ENCODE data around the gene NOL3. TPM values are rescaled to one million over a fixed set of nuclear protein-coding genes. Genes with fewer than 3 reads are reported as not detected.

Gene NOL3
- total RNA-seq, 1 experiment from 2014 or later, result 91.6 TPM

GRCh38 chr16:67156143-67156844 is 14.0 kb upstream of the NOL3 start:
- TF ChIP-seq EZH2phosphoT487 (IDR thresholded peaks at IDR 0.05; ENCODE audit: borderline replicate concordance, low read length) (no peak), EZH2 (IDR thresholded peaks at IDR 0.05; ENCODE audit: low read length, unreplicated experiment) (no peak), CTCF (conservative IDR thresholded peaks at IDR 0.05; ENCODE audit: low read depth, low read length) (no peak)
- Histone ChIP-seq H4K20me1 (ENCODE audit: low read length) (no peaks in the 10 kb centered on the region), H3K4me1 (ENCODE audit: insufficient read depth, low read length) (peaks cover 13% of the 10 kb centered on the region), H3K36me3 (ENCODE audit: low read depth, low read length) (no peaks in the 10 kb centered on the region), H3K4me2 (ENCODE audit: low read length) (no peak overlapping the region), H3K27me3 (ENCODE audit: low read length) (no peaks in the 10 kb centered on the region), H2AFZ (ENCODE audit: low read length) (no peak overlapping the region), H3K27ac (ENCODE audit: low read length) (no peak overlapping the region), H3F3A (ENCODE audit: low read length, unreplicated experiment) (no peaks in the 10 kb centered on the region), H3K79me2 (ENCODE audit: low read length) (no peaks in the 10 kb centered on the region), H3K9ac (ENCODE audit: low read length) (no peak overlapping the region), H3K4me3 (ENCODE audit: low read length) (no peak overlapping the region), H3K9me2 (replicated peaks; ENCODE audit: low read length) (no peaks in the 10 kb centered on the region), H3K9me3 (ENCODE audit: low read length) (no peaks in the 10 kb centered on the region)
- POLR2A ChIA-PET (ENCODE audit: unreplicated experiment), result interaction anchor here (0.5 kb wide), 1 partner anchor 1579 kb away, joined by 6 read pairs; no protein-coding TSS in a partner anchor
- ATAC-seq (no peak), DNase-seq (no peak)
- intact Hi-C loops (cut with micrococcal nuclease), result loop anchor here (5.0 kb wide), 1 partner anchor 204 kb away; no protein-coding TSS in a partner anchor
- CTCF ChIA-PET, result no interaction called here
- BruUV-seq (replicated peaks), result no TSS peak

- ChIA-PET CTCF (interaction anchor here (0.5 kb wide), 1 partner anchor 13 kb away, joined by 3 read pairs; the partner anchor contains the start of gene NOL3), POLR2A (ENCODE audit: unreplicated experiment) (interaction anchor here (0.5 kb wide), 1 partner anchor 1580 kb away, joined by 6 read pairs; no protein-coding TSS in a partner anchor)
- Histone ChIP-seq H3K9me2 (replicated peaks; ENCODE audit: low read length) (no peaks in the 10 kb centered on the region), H2AFZ (ENCODE audit: low read length) (no peak overlapping the region), H3K27ac (ENCODE audit: low read length) (no peak overlapping the region), H3K9ac (ENCODE audit: low read length) (no peak overlapping the region), H4K20me1 (ENCODE audit: low read length) (no peaks in the 10 kb centered on the region), H3K27me3 (ENCODE audit: low read length) (no peaks in the 10 kb centered on the region), H3F3A (ENCODE audit: low read length, unreplicated experiment) (no peaks in the 10 kb centered on the region), H3K4me3 (ENCODE audit: low read length) (no peak overlapping the region), H3K79me2 (ENCODE audit: low read length) (no peaks in the 10 kb centered on the region), H3K4me2 (ENCODE audit: low read length) (no peak overlapping the region), H3K9me3 (ENCODE audit: low read length) (no peaks in the 10 kb centered on the region), H3K36me3 (ENCODE audit: low read depth, low read length) (no peaks in the 10 kb centered on the region), H3K4me1 (ENCODE audit: insufficient read depth, low read length) (peaks cover 20% of the 10 kb centered on the region)
- DNase-seq, result no peak
- TF ChIP-seq EZH2phosphoT487 (IDR thresholded peaks at IDR 0.05; ENCODE audit: borderline replicate concordance, low read length) (no peak), CTCF (conservative IDR thresholded peaks at IDR 0.05; ENCODE audit: low read depth, low read length) (no peak), EZH2 (IDR thresholded peaks at IDR 0.05; ENCODE audit: low read length, unreplicated experiment) (no peak)
- intact Hi-C loops (cut with micrococcal nuclease), result loop anchor here (5.0 kb wide), 1 partner anchor 205 kb away; no protein-coding TSS in a partner anchor
- ATAC-seq, result no peak
- BruUV-seq (replicated peaks), result no TSS peak
Measured at GRCh38 chr16:67157106-67157748, 13.1 kb upstream of the NOL3 start.

Data from PC-3 (cell line).